Medulla oblongata (tissue), 1 donor: Measurements from ENCODE around the gene DOC2A.
"Not testable (repeated sequence)": the region's sequence is repeated elsewhere in the genome, so short reads cannot be mapped to it uniquely, and the experiment has no call there.

Experiments
- DNase-seq: peaks from one replicate; pipeline ENCODE4 v3.0.0-alpha.2; 2015; ENCODE audit errors: extremely low spot score

The DOC2A gene

DNA sequence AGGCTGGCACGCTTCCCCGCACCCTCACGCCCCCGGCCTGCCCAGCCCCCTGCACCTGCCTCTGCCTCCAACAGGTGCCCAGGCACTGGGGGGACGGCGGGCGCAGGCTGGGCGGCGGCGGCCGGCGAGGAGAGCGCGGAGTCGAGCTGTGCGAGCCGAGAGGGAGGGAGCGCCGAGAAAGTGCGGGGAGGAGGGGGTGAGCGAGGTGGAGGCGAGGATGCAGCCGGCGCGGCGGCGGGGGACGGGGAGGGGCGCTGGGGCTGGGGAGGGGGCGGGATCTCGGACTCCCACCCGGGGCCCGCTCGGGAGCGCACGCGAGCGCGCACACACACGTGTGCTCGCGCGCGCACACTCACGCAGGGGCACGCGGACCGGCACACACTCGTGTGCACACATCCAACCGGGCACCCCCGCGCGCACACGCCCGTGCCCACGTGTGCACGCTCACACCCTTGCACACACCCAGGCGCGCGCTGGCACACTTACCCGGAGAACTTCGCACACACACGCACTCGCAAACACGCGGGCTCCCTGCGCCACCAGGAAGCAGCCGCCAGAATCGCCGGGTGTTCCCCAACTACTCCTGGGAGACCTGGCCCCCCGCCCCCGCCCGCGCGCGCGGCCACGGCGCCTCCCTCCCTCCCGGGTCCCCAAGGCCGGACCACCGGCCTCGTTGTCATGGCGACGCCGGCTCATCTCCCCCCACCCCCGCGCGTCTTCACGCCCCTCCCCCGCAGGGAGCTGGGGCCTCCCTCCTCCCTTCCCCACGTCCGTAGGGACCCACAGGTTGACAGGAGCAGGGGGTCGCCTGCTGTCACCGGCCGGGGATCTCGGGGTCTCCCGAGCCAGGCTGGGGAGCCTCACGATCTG, at the start of gene DOC2A:
Gene DOC2A (minus strand): TSS at position 184 of the 870 bp plus-strand sequence. CDS start 805 bp downstream, outside the sequence.
- DNase-seq: no peak

DNA sequence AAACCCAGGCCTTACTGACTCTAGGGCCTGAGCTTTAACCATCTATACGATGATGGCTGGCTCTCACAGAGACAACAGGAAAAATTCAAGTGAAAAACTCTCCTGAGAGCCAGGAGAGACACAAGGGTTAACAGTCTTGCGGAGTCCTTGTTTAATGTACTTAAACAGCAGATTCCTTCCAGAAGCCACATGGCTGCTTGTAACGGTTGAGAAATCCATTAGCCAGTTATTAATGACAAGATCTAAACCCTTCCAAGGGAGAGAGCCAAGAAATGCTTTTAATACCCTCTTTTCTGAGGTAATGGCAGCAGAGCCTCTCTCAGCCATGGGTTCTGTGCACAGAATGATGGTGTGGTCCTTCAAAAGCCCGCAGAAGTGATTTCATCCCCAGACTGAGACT, 49.5 kb upstream of the DOC2A start:
- no peak for DNase-seq

DNA sequence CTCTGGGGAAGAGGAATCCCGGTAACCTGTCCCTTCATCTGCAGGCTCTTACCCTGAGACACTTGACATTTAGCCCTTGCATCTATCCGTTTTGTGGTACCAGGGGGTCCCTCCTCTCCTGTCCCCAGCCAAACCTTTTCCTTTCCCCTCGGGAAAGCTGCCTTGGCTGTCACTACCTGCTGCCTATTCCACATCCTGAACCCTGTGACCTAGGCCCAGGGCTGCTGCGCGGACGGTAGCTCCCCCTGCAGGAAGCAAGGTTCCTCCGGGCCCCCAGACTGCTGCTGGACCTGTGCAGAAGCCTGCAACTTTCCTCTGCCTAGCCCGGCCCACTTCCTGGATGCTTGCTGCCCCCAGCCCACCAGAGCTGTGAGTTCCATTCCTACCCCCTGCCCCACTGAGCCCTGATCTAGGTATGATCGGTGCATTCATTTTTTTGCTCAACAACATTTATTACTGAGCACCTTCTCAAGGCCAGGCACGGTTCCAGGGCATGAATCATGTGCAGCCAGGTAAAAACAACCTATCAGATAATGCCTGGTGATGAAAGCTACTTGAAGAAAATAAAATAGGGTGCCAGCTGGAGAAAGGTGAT, 44.2 kb upstream of the DOC2A start:
- no peak for DNase-seq

DNA sequence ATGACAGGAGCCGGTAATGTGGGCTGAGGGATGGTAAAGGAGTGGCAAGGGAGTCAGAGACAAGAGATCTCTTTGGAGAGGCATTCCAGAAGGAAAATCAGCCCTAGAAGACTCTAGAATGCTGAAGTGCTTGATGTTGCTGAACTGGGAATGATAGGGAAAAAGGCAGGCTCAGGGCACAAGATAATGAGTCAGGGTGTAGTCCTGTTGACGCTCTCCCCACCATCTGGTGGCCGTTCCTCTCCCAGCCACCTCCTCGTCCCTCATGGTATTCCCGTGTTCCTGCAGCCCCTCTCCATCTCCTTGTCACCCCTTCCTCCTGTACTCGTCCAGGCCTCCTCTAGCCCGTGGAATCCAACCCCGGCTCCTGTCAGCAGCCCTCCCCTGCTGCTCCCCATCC, 43.6 kb upstream of the DOC2A start:
- DNase-seq: no peak

DNA sequence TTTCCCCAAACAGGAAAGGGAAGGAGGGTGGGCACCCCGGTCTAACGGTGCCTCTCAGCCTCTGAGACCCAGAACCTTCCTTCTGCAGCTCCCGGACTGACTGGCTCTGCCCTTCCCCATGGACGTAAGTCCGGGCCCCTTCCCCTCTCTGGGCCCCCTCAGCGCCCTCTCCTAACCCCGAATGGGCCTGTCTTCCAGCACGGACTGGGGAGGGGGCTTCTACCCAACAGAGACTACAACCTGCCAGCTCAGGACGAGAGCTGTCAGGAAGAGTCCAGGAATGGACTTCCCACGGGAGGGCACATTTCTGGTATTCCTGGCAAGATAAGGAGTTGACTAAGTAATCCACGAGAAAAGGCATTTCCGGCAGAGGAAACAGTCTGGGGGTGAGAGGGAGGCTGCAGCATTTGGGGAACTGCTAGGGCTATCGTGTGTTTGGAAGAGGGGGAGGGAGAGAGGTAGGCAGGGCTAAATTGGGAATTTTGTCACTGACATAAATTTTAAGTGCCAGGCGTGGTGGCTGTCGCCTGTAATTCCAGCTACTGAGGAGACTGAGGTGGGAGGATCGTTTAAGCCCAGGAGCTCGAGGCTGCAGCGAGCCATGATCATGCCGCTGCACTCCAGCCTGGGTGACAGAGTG, 42.7 kb upstream of the DOC2A start:
- no peak for DNase-seq

DNA sequence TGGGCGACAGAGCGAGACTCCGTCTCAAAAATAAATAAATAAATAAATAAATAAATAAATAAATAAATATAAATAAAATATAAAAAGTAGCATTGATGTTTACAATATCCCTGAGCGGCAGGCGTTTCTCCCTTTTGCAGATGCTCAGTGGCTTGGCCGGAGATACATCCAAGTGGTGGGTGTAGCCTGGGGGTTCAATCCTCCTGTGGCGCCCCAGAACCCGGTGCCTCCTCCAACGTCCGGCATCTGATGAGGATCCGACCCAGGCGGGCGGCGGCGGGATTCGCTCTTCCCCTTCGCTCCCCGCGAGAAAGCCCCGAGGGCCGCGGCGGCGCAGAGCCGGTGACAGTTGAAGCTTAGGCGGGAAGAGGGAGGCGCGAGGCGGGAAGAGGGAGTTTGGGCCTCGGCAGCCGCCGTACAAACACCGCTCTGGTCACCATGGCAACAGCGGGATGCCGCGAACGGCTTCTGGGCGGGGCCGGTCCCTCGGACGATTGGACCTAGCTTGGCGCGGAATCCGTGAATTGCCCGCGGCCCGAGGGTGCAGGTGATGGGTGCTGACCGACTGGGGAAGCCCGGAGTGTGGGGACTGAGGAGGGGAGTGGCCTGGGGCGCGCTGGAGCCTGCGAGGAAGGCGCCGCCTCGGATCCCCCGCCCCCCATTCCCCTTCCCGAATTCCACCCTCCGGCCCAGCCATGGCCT, 42.0 kb upstream of the DOC2A start:
- DNase-seq: peak; percentile 79

DNA sequence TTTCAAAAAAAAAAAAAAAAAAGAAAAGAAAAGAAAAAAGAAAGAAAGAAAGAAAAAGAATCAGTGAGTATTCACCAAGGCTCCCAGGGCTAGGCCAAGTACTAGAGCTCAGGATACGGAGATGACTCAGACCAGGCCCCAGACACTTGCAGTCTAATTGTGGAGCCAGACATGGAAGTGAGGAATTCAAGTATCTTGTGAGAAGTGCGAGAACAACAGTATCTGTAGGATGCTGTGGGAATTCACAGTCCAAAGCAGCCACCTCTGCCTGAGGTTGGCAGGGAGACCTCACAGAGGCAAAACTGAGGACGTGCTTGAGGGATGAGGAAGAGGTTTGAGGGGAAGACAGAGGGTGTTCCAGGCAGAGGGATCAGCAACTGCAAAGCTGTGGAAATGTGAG, 40.7 kb upstream of the DOC2A start:
- DNase-seq: no peak

DNA sequence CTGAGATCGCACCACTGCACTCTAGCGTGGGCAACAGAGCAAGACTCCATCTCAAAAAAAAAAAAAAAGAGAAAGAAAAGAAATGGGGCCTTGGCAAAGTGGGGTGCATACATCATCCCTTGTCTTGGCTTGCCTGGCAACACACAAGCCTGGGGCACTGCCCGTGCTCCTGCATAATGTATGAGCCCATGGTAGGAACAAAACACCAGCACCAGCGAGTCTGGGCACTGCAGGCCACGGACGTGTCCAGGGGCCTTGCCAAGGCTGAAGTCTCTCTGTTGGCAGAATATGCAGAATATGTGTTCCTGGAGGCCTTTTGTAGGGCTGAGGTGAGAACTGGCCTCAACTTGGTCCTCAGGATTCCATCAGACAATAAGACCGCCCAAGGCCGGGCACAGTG, 39.0 kb upstream of the DOC2A start:
- peak; percentile 83 for DNase-seq

DNA sequence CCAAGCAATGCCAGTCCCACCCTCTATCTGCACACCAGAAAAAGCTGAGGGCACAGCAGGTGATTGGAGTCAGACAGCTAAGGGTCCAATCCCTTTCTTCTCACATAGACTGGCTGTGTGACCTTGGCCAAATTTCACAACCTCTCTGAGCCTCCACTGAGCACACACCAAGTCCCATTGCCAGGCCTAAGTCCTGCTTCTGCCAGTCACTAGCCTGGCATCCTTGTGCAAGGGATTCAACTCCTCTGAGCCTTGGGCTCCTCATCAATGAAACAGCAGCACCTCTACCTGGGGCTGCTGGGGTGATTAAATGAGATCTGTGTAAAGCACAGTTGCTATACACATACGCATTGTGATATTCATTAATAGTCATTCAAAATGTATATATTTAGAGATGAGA, 35.8 kb upstream of the DOC2A start:
- no peak for DNase-seq

DNA sequence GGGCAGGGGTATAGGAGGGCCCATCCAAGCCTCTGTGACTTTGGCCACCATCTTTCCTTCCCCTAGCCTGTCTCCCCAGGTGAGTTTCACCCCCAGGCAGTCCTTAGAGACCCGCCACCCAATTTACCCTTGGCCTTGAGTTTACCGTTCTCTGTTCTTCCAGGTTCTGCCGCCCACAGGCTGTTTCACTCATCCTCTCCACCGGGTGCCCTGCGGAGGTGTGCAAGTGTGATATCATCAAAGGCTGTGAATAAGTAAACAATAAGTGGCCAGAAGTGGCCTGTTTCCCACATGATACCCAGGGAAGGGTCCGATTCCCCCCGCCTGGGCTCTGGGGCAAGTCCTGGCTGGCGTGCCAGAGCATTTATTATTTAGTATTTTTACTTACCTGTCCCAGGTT, 35.4 kb upstream of the DOC2A start:
- DNase-seq: no peak

DNA sequence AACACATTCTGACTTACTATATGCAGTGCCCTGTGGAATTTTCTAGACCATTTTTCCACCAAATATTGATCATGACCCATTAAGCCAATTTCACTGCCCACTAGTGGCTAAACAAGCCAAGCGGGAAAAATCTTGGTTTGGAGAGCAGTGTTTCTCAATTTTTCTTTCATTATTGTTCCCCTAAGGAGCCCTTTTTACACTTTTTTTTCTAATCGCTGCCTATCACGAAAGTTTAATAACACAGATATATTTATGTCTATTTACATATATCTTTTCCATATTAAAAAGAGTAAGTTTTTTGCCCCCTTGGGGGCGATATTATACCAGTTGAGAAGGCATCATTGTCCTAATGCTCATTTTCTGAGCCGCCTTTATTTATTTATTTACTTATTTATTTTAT, 31.0 kb upstream of the DOC2A start:
- peak; percentile 33 for DNase-seq

DNA sequence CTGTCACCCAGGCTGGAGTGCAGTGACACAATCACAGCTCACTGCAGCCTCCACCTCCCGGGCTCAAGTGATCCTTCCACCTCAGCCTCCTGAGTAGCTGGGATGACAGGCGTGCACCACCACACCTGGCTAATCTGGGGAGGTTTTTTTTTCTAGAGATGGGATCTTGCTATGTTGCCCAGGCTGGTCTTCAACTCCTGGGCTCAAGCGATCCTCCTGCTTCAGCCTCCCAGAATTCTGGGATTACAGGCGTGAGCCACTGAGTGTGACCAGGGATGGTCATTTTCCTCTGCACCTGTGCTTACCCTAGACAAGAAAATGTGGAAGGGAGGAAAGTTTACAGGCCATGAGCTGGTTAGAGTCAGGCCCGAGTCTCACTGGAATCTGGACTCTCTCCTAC, 29.9 kb upstream of the DOC2A start:
- not testable (repeated sequence) for DNase-seq

DNA sequence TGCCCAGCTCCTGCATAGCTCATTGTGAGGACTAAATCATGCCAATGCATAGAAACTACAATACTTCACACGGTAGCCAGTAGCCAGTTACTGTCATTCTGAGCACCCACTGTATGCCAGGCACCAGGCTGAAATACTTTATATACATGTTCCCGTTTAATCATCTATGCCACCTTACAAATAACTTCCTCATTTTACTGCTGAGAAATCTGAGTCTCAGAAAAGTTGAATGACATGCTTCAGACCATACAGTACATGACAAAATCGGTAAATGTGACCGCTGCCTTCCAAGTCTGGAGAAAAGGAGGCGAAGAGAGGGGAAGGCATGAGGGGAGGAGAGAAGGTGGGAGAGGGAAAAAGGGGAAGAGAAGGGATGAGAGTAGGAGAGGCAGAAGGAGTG, 29.4 kb upstream of the DOC2A start:
- no peak for DNase-seq

DNA sequence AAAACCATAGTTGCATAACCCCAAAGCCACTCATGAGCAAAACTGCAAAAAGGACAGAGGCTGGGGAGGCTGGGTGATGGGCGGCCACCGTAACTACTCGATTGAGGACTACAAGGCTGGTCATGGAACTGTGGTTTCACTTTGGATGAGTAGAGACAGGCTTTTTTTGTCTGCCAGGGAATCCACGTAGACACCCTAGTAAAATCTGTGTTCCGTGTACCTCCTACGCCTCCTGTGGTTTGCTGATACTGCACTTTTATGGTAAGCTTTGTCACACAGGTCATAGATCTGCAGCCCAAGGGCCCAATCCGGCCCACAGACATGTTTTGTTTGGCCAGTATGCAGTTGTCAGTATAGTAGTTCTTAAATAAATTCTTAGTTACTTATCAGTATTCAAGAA, 22.4 kb upstream of the DOC2A start:
- DNase-seq: no peak

DNA sequence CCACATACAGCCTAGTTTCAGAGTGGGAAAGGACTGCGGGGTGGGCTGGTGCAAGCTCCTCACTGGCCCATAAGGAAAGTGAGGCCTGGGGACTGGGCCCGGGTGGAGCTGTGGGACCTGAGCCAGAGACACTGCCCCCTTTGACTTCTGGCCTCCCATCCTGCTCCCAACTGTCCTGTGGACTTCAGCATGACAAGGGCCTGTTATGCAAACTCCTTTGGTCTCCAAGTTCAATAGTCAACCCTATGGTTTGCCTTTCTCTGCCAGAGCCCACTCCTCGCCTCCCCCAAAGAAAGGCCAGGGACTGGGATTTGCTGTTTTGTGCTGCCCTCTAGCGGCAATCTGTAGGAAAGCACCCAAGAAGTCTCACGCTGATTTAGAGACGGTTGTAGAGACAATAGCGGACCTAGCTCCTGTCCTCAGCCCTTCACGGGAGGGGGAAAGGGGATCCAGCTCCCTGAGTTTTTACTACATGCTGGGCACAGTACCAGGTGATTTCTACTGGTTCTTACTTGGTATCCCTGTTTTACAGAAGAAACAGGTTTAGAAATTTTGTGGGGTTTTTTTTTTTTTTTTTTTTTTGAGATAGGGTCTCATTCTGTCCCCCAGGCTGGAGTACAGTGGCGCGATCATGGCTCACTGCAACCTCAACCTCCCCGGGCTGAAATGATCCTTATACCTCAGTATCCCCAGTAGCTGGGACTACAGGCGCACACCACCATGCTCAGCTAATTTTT, 21.4 kb upstream of the DOC2A start:
- peak; percentile 74 for DNase-seq

DNA sequence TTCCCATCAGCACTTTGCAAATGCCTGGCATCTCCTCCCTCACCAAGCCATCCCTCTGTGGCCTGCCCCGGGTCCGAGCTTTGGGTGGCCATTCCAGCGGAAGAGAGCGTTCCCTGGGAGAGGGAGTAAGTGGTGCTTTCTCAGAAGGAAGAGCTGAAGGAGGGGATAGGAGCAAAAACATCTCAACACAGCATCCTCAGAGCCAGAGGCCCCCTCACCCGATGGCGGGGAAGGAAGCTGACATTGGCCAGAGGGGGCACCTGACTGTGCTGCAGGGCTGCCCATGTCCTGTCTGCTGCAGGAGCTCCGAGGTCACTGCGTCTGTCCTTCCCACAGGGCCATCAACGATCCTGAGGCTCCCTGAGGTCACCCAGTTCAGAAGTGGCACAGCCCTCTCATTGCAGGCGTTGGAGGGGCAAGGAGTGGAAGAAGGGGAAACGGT, 20.7 kb upstream of the DOC2A start:
- DNase-seq: no peak

DNA sequence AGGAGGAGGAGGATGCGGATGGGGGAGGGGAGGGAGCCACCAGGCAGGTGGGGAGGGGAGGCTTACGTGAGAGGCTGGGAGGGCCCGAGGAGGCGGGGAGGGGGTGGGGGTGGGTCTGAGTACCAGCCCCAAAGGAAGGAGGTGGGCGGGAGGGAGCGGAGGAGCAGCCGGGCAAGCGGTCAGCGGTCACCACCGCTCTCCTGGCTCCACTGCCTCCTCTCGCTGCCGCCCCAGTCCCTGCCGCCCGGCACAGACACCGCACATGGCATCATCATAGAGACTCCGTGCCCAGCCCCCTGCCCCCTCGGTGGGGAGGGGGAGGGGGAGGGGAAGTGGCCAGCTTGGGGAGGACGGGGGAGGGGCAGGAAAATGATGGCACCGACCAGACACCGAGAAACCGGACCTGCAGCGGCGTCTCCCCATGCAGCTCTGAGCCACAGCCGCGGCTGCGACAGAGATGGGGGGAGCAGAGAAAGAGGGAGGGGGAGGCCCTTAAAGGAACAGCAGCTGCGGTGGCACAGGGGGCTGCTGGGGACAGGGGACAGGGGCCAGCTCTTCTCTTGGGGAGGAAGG, 20.1 kb upstream of the DOC2A start, which contains the start of gene TLCD3B:
Gene TLCD3B (minus strand): TSS at position 431 of the 573 bp plus-strand sequence. CDS start 744 bp downstream, outside the sequence.
- no peak for DNase-seq

DNA sequence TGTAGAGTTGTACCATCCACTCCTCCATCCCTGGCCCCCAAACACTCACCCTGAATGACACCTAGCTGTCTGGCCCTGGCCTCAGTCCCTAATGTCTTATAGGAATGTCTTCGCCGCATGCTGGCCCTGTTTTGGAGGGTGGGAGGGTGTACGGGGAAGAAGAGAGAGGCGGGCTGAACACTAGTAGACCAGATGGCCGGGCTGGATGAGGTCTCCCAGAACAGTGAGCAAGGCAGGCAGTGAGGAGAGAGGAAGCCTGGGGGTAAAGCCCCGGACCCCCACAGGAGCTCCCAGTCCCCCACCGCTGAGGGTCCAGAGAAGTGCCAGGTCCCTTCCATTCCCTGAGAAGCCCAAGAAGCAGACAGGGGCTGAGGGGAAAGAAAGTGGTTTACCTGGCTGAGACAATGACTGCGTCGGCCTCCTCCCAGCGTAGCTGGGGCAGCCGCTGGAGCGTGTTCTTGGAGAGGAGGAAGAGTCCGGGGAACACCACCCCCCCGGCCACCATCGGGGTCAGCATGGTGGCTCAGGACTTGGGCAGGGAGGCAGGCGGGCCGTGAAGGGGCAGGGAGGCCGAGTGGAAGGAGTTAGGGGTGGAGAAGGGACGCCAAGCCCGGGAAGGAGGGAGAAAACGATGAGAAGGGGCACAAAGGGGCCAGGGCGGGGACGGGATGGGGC, 19.3 kb upstream of the DOC2A start:
- no peak for DNase-seq

DNA sequence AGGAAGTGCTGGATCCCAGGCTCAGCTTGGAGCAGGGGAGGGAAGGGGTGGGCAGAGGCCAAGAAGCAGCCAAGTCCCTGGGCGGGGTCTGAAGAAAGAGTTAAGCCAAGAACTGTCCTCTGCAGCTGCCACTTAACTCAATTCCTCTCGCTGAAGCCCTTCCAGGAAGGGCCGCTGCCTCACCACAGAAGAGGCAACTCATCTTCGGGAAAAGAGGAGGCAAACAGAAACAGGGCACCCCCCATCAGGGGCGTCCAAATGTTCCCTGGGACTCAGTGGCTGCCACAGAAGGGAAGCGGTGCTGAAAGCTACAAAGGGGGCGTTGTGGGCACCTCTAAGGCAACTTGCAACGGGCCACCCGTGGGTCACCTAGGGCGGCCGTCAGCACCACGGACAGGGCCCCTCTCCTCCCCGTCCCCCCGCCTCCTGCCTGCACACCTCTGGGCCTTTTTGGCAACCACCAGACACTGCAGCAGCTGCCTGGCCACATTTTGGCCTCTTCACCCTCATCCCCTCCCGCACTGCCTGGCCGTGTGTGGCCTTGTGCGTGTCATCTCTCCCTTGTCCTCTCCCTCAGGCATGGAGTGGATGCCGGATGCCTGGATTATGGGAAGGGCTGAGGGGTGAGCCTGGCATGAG, 17.7 kb upstream of the DOC2A start:
- no peak for DNase-seq
